Gastroesophageal sphincter (tissue), 4 donors: Measurements from ENCODE around the gene EVC. TPM values are rescaled to one million over a fixed set of nuclear protein-coding genes. Genes with fewer than 3 reads are reported as not detected.

Source experiments
- ATAC-seq: fragments of 150-250 bp; one replicate; pipeline ENCODE4 v1.9.1; 2016; ENCODE audit warnings: mild to moderate bottlenecking, moderate library complexity
- H3K27ac ChIP-seq, 4 donors: fragments of 200-600 bp; sonication (generic) in 3 of 4; 1 replicate in 3 of 4; 2 replicates in 1 of 4; pipeline ENCODE4 v1.5.1; 2016 to 2019
- H3K27me3 ChIP-seq: fragments of 200-600 bp; sonication (generic); one replicate; pipeline ENCODE4 v1.5.1; 2019
- H3K36me3 ChIP-seq, 2 donors: fragments of 200-600 bp; sonication (generic); one replicate each; pipeline ENCODE4 v1.5.1; 2019; ENCODE audit warnings: control low read depth in 1 of 2
- H3K4me1 ChIP-seq, 3 donors: fragments of 200-600 bp; sonication (generic); 1 replicate in 2 of 3; 2 replicates in 1 of 3; pipeline ENCODE4 v1.5.1; 2016 to 2019; ENCODE audit warnings: control low read depth in 2 of 3
- H3K4me3 ChIP-seq, 2 donors: fragments of 200-600 bp; sonication (generic); one replicate each; pipeline ENCODE4 v1.5.1; 2019; ENCODE audit warnings: mild to moderate bottlenecking in 1 of 2, moderate library complexity in 1 of 2
- H3K9me3 ChIP-seq, 3 donors: fragments of 200-600 bp; sonication (generic); one replicate each; pipeline ENCODE4 v1.5.1; 2017 to 2019; ENCODE audit warnings: control low read depth in 2 of 3
- EP300 ChIP-seq: sonication (generic); formaldehyde crosslinking; IDR thresholded peaks from one replicate; pipeline ENCODE4 v1.6.1; 2017; ENCODE audit warnings: antibody characterized with exemption, mild to moderate bottlenecking
- POLR2A ChIP-seq, 2 donors: fragments of 450-650 bp; IDR thresholded peaks; one replicate each; pipeline ENCODE4 v1.6.1; 2017; ENCODE audit warnings: antibody characterized with exemption in 2 of 2, mild to moderate bottlenecking in 2 of 2, moderate library complexity in 1 of 2
- POLR2AphosphoS5 ChIP-seq: sonication (generic); formaldehyde crosslinking; IDR thresholded peaks from one replicate; pipeline ENCODE4 v1.6.1; 2017; ENCODE audit warnings: antibody characterized with exemption
- WGBS, 2 donors: methylation state at CpG; one replicate each; pipeline ENCODE4 v1.1.5; 2018; ENCODE audit warnings: low coverage in 1 of 2; 5-methylcytosine and 5-hydroxymethylcytosine counted together
- total RNA-seq, 4 donors: library from RNA; depleted of rRNA; stranded (reverse); fragments of >200 nt; gene quantifications; one replicate each; pipeline ENCODE4 v1.1.0, GENCODE V29; 2016
- TF ChIP-seq, protein P1 (sequence below), 4 experiments: fragments of 200-600 bp in 2 of 4; fragments of 450-650 bp in 2 of 4; sonication (generic) in 1 of 4; IDR thresholded peaks; one replicate each; pipeline ENCODE4 v1.5.1; 2017 to 2019; ENCODE audit warnings: antibody characterized with exemption in 4 of 4, mild to moderate bottlenecking in 2 of 4, moderate library complexity in 2 of 4

Gene EVC
- total RNA-seq, 4 donors from 2014 or later = 17.8 to 53.7 (median 38.1) TPM

DNA sequence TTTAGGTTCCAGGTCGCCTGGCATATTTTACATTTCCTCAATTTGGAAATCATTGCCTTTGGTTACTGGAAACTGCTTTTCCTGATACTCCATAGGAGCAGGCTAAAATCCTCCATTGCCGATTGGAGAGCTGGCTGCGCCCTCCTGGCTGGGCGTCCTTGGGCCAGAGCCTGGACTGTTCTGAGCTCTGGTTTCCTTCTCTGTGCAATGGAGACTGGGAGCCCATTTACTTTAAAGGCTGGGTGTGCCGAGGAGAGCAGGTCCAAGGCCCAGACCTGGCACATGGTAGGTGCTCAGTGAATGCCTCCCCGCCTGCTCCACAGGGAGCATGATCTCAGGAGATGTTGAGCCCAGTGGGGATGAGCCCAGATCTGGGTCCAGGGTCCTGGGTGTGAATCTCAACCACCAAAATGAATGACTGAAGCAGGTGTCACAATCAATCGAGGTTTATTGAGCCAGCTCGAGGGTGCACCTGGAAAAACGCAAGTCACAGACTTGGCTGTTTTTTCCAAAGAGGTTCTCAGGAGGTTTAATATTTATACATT, 50.0 kb downstream of the EVC start:
- peaks cover 0 to 58% of the 10 kb centered on the region in 2 donors for H3K36me3 ChIP-seq
- no peak for ATAC-seq
- H3K9me3 ChIP-seq = peaks cover 0 to 9% (median 0%) of the 10 kb centered on the region in 3 donors
- TF ChIP-seq POLR2A (IDR thresholded peaks at IDR 0.05) (no peak), EP300 (no peak), POLR2AphosphoS5 (no peak)
- TF ChIP-seq, protein P1, sequence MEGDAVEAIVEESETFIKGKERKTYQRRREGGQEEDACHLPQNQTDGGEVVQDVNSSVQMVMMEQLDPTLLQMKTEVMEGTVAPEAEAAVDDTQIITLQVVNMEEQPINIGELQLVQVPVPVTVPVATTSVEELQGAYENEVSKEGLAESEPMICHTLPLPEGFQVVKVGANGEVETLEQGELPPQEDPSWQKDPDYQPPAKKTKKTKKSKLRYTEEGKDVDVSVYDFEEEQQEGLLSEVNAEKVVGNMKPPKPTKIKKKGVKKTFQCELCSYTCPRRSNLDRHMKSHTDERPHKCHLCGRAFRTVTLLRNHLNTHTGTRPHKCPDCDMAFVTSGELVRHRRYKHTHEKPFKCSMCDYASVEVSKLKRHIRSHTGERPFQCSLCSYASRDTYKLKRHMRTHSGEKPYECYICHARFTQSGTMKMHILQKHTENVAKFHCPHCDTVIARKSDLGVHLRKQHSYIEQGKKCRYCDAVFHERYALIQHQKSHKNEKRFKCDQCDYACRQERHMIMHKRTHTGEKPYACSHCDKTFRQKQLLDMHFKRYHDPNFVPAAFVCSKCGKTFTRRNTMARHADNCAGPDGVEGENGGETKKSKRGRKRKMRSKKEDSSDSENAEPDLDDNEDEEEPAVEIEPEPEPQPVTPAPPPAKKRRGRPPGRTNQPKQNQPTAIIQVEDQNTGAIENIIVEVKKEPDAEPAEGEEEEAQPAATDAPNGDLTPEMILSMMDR (IDR thresholded peaks at IDR 0.05) = no peak
- H3K4me1 ChIP-seq = no peaks in the 10 kb centered on the region
- WGBS, 2 donors = 92 to 100% methylated on average over 1 to 6 of the region's 9 CpGs
- no peak overlapping the region for H3K4me3 ChIP-seq
- no peaks in the 10 kb centered on the region for H3K27me3 ChIP-seq
- no peak overlapping the region for H3K27ac ChIP-seq

DNA sequence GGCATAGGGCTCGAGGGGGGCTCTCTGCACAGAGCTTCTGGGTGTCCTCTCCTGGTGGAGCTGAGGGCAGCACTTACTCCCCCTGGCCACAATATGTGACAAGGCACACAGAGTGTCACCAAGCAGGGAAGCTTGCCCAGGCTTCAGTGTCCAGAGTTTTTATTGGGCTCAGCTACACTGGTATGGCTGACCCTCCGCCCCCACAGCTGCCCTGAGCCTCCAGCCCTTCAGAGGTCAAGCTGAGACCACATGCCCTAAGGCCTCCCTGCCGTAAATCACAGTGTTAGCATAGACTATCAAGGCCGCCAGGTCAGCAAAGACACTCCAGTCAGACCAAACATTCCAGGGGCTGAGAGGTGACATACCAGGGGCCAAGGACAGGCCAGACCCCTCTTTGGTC, 59.0 kb downstream of the EVC start:
- Histone ChIP-seq H3K4me3 (no peak overlapping the region), H3K27me3 (no peaks in the 10 kb centered on the region), H3K36me3 (peaks cover 0 to 66% of the 10 kb centered on the region in 2 donors), H3K9me3 (no peaks in the 10 kb centered on the region), H3K27ac (no peak overlapping the region), H3K4me1 (no peaks in the 10 kb centered on the region)
- TF ChIP-seq EP300 (no peak), POLR2AphosphoS5 (no peak), POLR2A (IDR thresholded peaks at IDR 0.05) (no peak)
- TF ChIP-seq, protein P1 (IDR thresholded peaks at IDR 0.05) = no peak
- no peak for ATAC-seq
- WGBS, 2 donors = no CpG with 5 or more reads among the region's 4 CpGs

DNA sequence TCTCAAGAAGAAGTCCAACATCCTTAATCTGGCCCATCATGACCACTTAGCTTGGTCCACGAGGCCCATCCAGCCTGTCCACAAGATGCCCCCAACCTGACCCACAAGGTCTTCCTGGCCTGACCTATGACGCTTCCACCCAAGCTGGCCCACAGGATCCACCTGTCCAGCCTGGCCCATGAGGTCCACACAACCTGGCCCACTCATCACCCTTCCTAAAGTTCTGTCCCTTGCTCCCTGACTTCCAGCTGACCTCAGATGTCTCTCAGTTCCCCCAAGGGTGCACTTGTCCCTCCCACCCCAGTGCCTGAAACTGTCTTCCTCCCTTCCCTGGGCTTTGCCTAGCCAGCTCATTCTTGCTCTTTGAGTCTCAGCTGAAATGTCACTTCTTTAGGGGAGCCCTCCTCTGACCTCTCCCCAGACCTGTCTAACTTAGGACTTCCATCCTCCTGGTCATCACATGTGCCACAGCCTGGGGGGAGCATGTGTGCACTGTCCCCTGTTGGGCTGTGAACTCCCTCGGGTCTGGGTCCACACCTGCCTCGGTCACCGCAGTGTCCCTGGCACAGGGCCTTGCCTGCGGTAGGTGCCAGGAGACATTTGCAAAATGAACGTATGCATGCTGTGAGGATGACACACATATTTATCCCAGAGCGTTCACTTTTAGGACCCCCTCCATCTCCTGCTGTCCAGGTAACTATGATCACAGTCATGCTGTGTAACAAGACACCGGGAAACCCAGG, 61.7 kb downstream of the EVC start:
- H3K9me3 ChIP-seq = peaks cover 0 to 15% (median 0%) of the 10 kb centered on the region in 3 donors
- no peak overlapping the region for H3K4me3 ChIP-seq
- H3K36me3 ChIP-seq = peaks cover 0 to 88% of the 10 kb centered on the region in 2 donors
- H3K4me1 ChIP-seq = no peaks in the 10 kb centered on the region
- no peak for ATAC-seq
- no peaks in the 10 kb centered on the region for H3K27me3 ChIP-seq
- WGBS, 2 donors = 87 to 91% methylated on average over 2 to 3 of the region's 9 CpGs
- TF ChIP-seq, protein P1 (IDR thresholded peaks at IDR 0.05) = no peak
- TF ChIP-seq EP300 (no peak), POLR2AphosphoS5 (no peak)
- no peak overlapping the region for H3K27ac ChIP-seq

DNA sequence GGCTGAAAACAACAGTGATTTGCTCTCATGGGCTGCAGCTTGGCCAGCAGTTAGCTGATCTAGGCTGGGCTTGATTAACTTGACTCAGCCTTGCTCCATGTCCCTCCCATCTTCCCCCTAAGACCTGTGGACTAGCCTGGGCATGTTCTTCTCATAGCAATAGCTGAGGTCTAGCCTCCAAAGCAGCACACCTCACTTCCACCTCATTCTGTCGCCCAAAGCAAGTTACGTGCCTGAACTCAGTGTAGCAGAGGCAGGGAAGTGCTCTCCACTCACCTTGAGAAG, 62.2 kb downstream of the EVC start:
- no peak for ATAC-seq
- 92% methylated on average over 2 of the region's 2 CpGs; no CpG with 5 or more reads in 1 of the 2 donors for WGBS, 2 donors

More for the DNA sequence above, 62.2 kb downstream of the EVC start:
- Histone ChIP-seq H3K9me3 (peaks cover 0 to 15% (median 0%) of the 10 kb centered on the region in 3 donors), H3K27me3 (no peaks in the 10 kb centered on the region), H3K27ac (no peak overlapping the region), H3K4me3 (no peak overlapping the region), H3K36me3 (peaks cover 0 to 83% of the 10 kb centered on the region in 2 donors), H3K4me1 (no peaks in the 10 kb centered on the region)
- TF ChIP-seq POLR2AphosphoS5 = no peak
- no peak for TF ChIP-seq EP300
- TF ChIP-seq, protein P1 (IDR thresholded peaks at IDR 0.05) = no peak
- TF ChIP-seq POLR2A (IDR thresholded peaks at IDR 0.05) = no peak
